ENCODE results near the gene DAGLB.

Gene DAGLB

GRCh38 chr7:6482743-6483119 lies 35.0 kb upstream of the DAGLB start:
- Histone ChIP-seq H3K9ac (ENCODE audit: low read length) (peak overlapping the region; percentile 83; the same call in 1 of the 2 replicates), H3K4me2 (ENCODE audit: low read depth, low read length) (peak overlapping the region; percentile 74), H2AFZ (ENCODE audit: low read length) (no peak overlapping the region), H3K4me1 (ENCODE audit: low read length) (peaks cover 7% of the 10 kb centered on the region), H3F3A (ENCODE audit: insufficient read depth, low read length) (no peaks in the 10 kb centered on the region), H3K9me2 (replicated peaks; ENCODE audit: insufficient read depth, low read length) (no peaks in the 10 kb centered on the region), H4K20me1 (ENCODE audit: insufficient read depth, low read length) (peaks cover 13% of the 10 kb centered on the region), H3K4me3 (ENCODE audit: low read length) (peak overlapping the region; percentile 90), H3K9me3 (replicated peaks; ENCODE audit: insufficient read depth, low read length) (no peaks in the 10 kb centered on the region), H3K27me3 (replicated peaks; ENCODE audit: insufficient read depth, low read length) (no peaks in the 10 kb centered on the region), H3K79me2 (ENCODE audit: low read length) (peaks cover 61% of the 10 kb centered on the region), H3K27ac (ENCODE audit: low read length) (peak overlapping the region; percentile 50; the same call in 1 of the 2 replicates), H3K36me3 (replicated peaks; ENCODE audit: insufficient read depth, low read length) (no peaks in the 10 kb centered on the region)
- DNase-seq, result no peak
- TF ChIP-seq EZH2phosphoT487 (IDR thresholded peaks at IDR 0.05; ENCODE audit: low read length) (no peak), CTCF (IDR thresholded peaks at IDR 0.05; ENCODE audit: low read length) (no peak), EZH2 (optimal IDR thresholded peaks at IDR 0.05; ENCODE audit: low read depth, low read length) (no peak)

GRCh38 chr7:6482307-6482706 lies 34.6 kb upstream of the DAGLB start:
- no peak for DNase-seq
- no peak overlapping the region for H2AFZ ChIP-seq (ENCODE audit: low read length)
- peaks cover 16% of the 10 kb centered on the region for H4K20me1 ChIP-seq (ENCODE audit: insufficient read depth, low read length)
- H3K9ac ChIP-seq (ENCODE audit: low read length), result peak overlapping the region; percentile 83; the same call in 1 of the 2 replicates
- peaks cover 66% of the 10 kb centered on the region for H3K79me2 ChIP-seq (ENCODE audit: low read length)
- TF ChIP-seq CTCF (IDR thresholded peaks at IDR 0.05; ENCODE audit: low read length) (no peak), EZH2 (optimal IDR thresholded peaks at IDR 0.05; ENCODE audit: low read depth, low read length) (no peak), EZH2phosphoT487 (IDR thresholded peaks at IDR 0.05; ENCODE audit: low read length) (no peak)
- H3K27ac ChIP-seq (ENCODE audit: low read length), result no peak overlapping the region
- H3K9me3 ChIP-seq (replicated peaks; ENCODE audit: insufficient read depth, low read length), result no peaks in the 10 kb centered on the region
- no peaks in the 10 kb centered on the region for H3K27me3 ChIP-seq (replicated peaks; ENCODE audit: insufficient read depth, low read length)
- H3K36me3 ChIP-seq (replicated peaks; ENCODE audit: insufficient read depth, low read length), result no peaks in the 10 kb centered on the region
- H3K4me2 ChIP-seq (ENCODE audit: low read depth, low read length), result peak overlapping the region; percentile 74
- no peaks in the 10 kb centered on the region for H3K9me2 ChIP-seq (replicated peaks; ENCODE audit: insufficient read depth, low read length)
- peaks cover 7% of the 10 kb centered on the region for H3K4me1 ChIP-seq (ENCODE audit: low read length)
- peak overlapping the region; percentile 90 for H3K4me3 ChIP-seq (ENCODE audit: low read length)
- no peaks in the 10 kb centered on the region for H3F3A ChIP-seq (ENCODE audit: insufficient read depth, low read length)

GRCh38 chr7:6481445-6481844 lies 33.7 kb upstream of the DAGLB start:
- H2AFZ ChIP-seq (ENCODE audit: low read length), result no peak overlapping the region

More at GRCh38 chr7:6481445-6481844, 33.7 kb upstream of the DAGLB start:
- H4K20me1 ChIP-seq (ENCODE audit: insufficient read depth, low read length), result peaks cover 25% of the 10 kb centered on the region
- no peak for DNase-seq
- no peaks in the 10 kb centered on the region for H3F3A ChIP-seq (ENCODE audit: insufficient read depth, low read length)
- no peaks in the 10 kb centered on the region; the same call in 1 of the 2 replicates for H3K36me3 ChIP-seq (replicated peaks; ENCODE audit: insufficient read depth, low read length)
- no peak overlapping the region for H3K4me2 ChIP-seq (ENCODE audit: low read depth, low read length)
- H3K4me3 ChIP-seq (ENCODE audit: low read length), result no peak overlapping the region
- no peak overlapping the region for H3K9ac ChIP-seq (ENCODE audit: low read length)
- H3K27me3 ChIP-seq (replicated peaks; ENCODE audit: insufficient read depth, low read length), result no peaks in the 10 kb centered on the region
- H3K9me3 ChIP-seq (replicated peaks; ENCODE audit: insufficient read depth, low read length), result no peaks in the 10 kb centered on the region
- no peaks in the 10 kb centered on the region for H3K9me2 ChIP-seq (replicated peaks; ENCODE audit: insufficient read depth, low read length)
- no peak for TF ChIP-seq CTCF (IDR thresholded peaks at IDR 0.05; ENCODE audit: low read length)
- no peak for TF ChIP-seq EZH2phosphoT487 (IDR thresholded peaks at IDR 0.05; ENCODE audit: low read length)
- no peak for TF ChIP-seq EZH2 (optimal IDR thresholded peaks at IDR 0.05; ENCODE audit: low read depth, low read length)
- H3K27ac ChIP-seq (ENCODE audit: low read length), result no peak overlapping the region
- H3K4me1 ChIP-seq (ENCODE audit: low read length), result peaks cover 9% of the 10 kb centered on the region
- H3K79me2 ChIP-seq (ENCODE audit: low read length), result peaks cover 74% of the 10 kb centered on the region
